MG63 (cell line): ENCODE measurements around the gene ACER3. TPM values are rescaled to one million over a fixed set of nuclear protein-coding genes. Genes with fewer than 3 reads are reported as not detected.
A peak's percentile ranks its signal among the peaks of the same experiment; 100 is the strongest.

Experiments used
- DNase-seq: peaks from one replicate; pipeline ENCODE4 v3.0.0-alpha.2; 2020
- H3K27me3 ChIP-seq: fragments of 250-450 bp; sonication (Bioruptor Pico); 2 replicates; pipeline ENCODE4 v1.5.1; 2020; ENCODE audit warnings: mild to moderate bottlenecking, moderate library complexity
- H3K36me3 ChIP-seq: fragments of 250-450 bp; sonication (Bioruptor Pico); 2 replicates; pipeline ENCODE4 v1.5.1; 2020; ENCODE audit warnings: mild to moderate bottlenecking, moderate library complexity
- H3K4me3 ChIP-seq: fragments of 250-450 bp; sonication (Bioruptor Pico); 2 replicates; pipeline ENCODE4 v1.5.1; 2020; ENCODE audit warnings: mild to moderate bottlenecking, moderate library complexity
- H3K9me3 ChIP-seq: fragments of 250-450 bp; sonication (Bioruptor Pico); 2 replicates; pipeline ENCODE4 v1.5.1; 2020; ENCODE audit warnings: mild to moderate bottlenecking, moderate library complexity
- total RNA-seq: library from RNA; depleted of rRNA; stranded (reverse); fragments of >200 nt; shearing (Covaris generic); gene quantifications from 2 replicates; pipeline ENCODE4 v1.2.3, GENCODE V29; 2014; ENCODE audit warnings: low replicate concordance

ACER3 gene
- total RNA-seq, 1 experiment from 2014 or later: 15.8 TPM

GRCh38 chr11:77064648-77065217, 204.0 kb downstream of the ACER3 start:
- Histone ChIP-seq H3K9me3 (no peaks in the 10 kb centered on the region; the same call in 1 of the 2 replicates), H3K36me3 (no peaks in the 10 kb centered on the region), H3K4me3 (no peak overlapping the region), H3K27me3 (no peaks in the 10 kb centered on the region)
- no peak for DNase-seq

- Histone ChIP-seq H3K27me3 (no peaks in the 10 kb centered on the region), H3K36me3 (no peaks in the 10 kb centered on the region), H3K4me3 (peak overlapping the region; percentile 61), H3K9me3 (no peaks in the 10 kb centered on the region; the same call in 1 of the 2 replicates)
- no peak for DNase-seq
Measured at GRCh38 chr11:77065878-77066228, 205.1 kb downstream of the ACER3 start.

GRCh38 chr11:77066229-77067042, 205.7 kb downstream of the ACER3 start, which contains the start of gene CAPN5:
CAPN5 (plus strand) TSS chr11:77066971; CDS start chr11:77084887, 17,916 bp downstream.
- H3K4me3 ChIP-seq: peak within 1 kb of the TSS; percentile 61
- no peaks in the 10 kb centered on the region for H3K36me3 ChIP-seq
- no peaks in the 10 kb centered on the region; the same call in 1 of the 2 replicates for H3K9me3 ChIP-seq
- peak; percentile 89 for DNase-seq
- H3K27me3 ChIP-seq: no peaks in the 10 kb centered on the region

GRCh38 chr11:77067861-77068443, 207.2 kb downstream of the ACER3 start:
- Histone ChIP-seq H3K36me3 (no peaks in the 10 kb centered on the region), H3K4me3 (peak overlapping the region; percentile 61; the same call in 1 of the 2 replicates), H3K27me3 (no peaks in the 10 kb centered on the region), H3K9me3 (no peaks in the 10 kb centered on the region)
- no peak for DNase-seq

GRCh38 chr11:77068457-77069335, 208.0 kb downstream of the ACER3 start:
- Histone ChIP-seq H3K27me3 (no peaks in the 10 kb centered on the region), H3K4me3 (no peak overlapping the region), H3K36me3 (no peaks in the 10 kb centered on the region), H3K9me3 (no peaks in the 10 kb centered on the region)
- no peak for DNase-seq

- DNase-seq: no peak
- H3K36me3 ChIP-seq: no peaks in the 10 kb centered on the region
- no peak overlapping the region for H3K4me3 ChIP-seq
- no peaks in the 10 kb centered on the region for H3K9me3 ChIP-seq
- no peaks in the 10 kb centered on the region for H3K27me3 ChIP-seq
Measured at GRCh38 chr11:77069336-77069968, 208.7 kb downstream of the ACER3 start.

- no peak for DNase-seq
- Histone ChIP-seq H3K27me3 (no peaks in the 10 kb centered on the region), H3K9me3 (no peaks in the 10 kb centered on the region), H3K4me3 (no peak overlapping the region), H3K36me3 (no peaks in the 10 kb centered on the region)
Measured at GRCh38 chr11:77069969-77070582, 209.4 kb downstream of the ACER3 start.

GRCh38 chr11:77071077-77071476, 210.4 kb downstream of the ACER3 start:
- no peaks in the 10 kb centered on the region for H3K9me3 ChIP-seq
- no peaks in the 10 kb centered on the region for H3K27me3 ChIP-seq
- H3K4me3 ChIP-seq: no peak overlapping the region
- DNase-seq: no peak
- H3K36me3 ChIP-seq: no peaks in the 10 kb centered on the region

GRCh38 chr11:77071671-77072605, 211.2 kb downstream of the ACER3 start:
- Histone ChIP-seq H3K36me3 (no peaks in the 10 kb centered on the region), H3K27me3 (no peaks in the 10 kb centered on the region), H3K4me3 (no peak overlapping the region), H3K9me3 (no peaks in the 10 kb centered on the region)
- peak; percentile 34 for DNase-seq

GRCh38 chr11:77072851-77073327, 212.2 kb downstream of the ACER3 start:
- H3K9me3 ChIP-seq: no peaks in the 10 kb centered on the region; the same call in 1 of the 2 replicates
- DNase-seq: no peak
- no peaks in the 10 kb centered on the region for H3K36me3 ChIP-seq
- H3K4me3 ChIP-seq: no peak overlapping the region
- no peaks in the 10 kb centered on the region for H3K27me3 ChIP-seq

GRCh38 chr11:77073328-77074001, 212.7 kb downstream of the ACER3 start:
- H3K27me3 ChIP-seq: no peaks in the 10 kb centered on the region
- H3K9me3 ChIP-seq: peaks cover 4% of the 10 kb centered on the region
- peak; percentile 98 for DNase-seq
- no peak overlapping the region for H3K4me3 ChIP-seq
- H3K36me3 ChIP-seq: no peaks in the 10 kb centered on the region

- Histone ChIP-seq H3K9me3 (peaks cover 4% of the 10 kb centered on the region), H3K36me3 (no peaks in the 10 kb centered on the region), H3K4me3 (no peak overlapping the region), H3K27me3 (no peaks in the 10 kb centered on the region)
- peak; percentile 42 for DNase-seq
Measured at GRCh38 chr11:77074205-77074604, 213.5 kb downstream of the ACER3 start.

GRCh38 chr11:77074626-77075221, 214.0 kb downstream of the ACER3 start:
- H3K27me3 ChIP-seq: no peaks in the 10 kb centered on the region
- no peaks in the 10 kb centered on the region for H3K36me3 ChIP-seq
- H3K4me3 ChIP-seq: no peak overlapping the region
- no peak for DNase-seq
- H3K9me3 ChIP-seq: peaks cover 4% of the 10 kb centered on the region

- no peak for DNase-seq
- H3K9me3 ChIP-seq: peaks cover 4% of the 10 kb centered on the region
- no peaks in the 10 kb centered on the region for H3K27me3 ChIP-seq
- H3K36me3 ChIP-seq: no peaks in the 10 kb centered on the region
- no peak overlapping the region for H3K4me3 ChIP-seq
Measured at GRCh38 chr11:77075425-77075905, 214.7 kb downstream of the ACER3 start.
